HuH-7 (cell line): Measurements from ENCODE around the gene PDE4D.
"Not testable (repeated sequence)": the region's sequence is repeated elsewhere in the genome, so short reads cannot be mapped to it uniquely, and the experiment has no call there.

Experiments
- DNase-seq: peaks from one replicate; pipeline ENCODE4 v3.0.0; 2011; ENCODE audit warnings: low spot score

Gene PDE4D

GRCh38 chr5:59605915-59606314 is 287.6 kb downstream of the PDE4D start:
- DNase-seq: no peak

DNA sequence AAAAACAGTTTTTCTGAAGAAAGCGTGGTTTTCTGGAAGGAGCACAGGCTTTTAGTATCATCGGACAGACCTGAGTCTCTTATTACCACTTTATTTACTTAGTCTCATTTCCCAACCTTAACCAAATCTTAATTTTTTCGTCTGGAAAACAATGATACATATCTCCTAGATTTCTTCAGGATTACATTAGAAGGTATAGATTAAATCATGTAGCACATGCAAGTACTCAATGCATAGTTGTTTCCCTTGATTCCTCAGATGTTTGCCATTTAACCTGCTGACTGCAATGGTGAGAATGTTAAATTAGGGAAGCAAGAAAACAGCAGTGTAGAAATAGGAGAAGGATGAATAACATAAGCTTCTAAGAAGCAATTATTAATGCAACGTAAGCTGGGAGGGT is 289.4 kb downstream of the PDE4D start:
- no peak for DNase-seq

GRCh38 chr5:59600998-59601397 is 292.5 kb downstream of the PDE4D start:
- DNase-seq: no peak

GRCh38 chr5:59600153-59600552 is 293.4 kb downstream of the PDE4D start:
- no peak for DNase-seq

- no peak for DNase-seq
These were observed 293.8 kb downstream of the PDE4D start for GRCh38 chr5:59599729-59600128.

DNA sequence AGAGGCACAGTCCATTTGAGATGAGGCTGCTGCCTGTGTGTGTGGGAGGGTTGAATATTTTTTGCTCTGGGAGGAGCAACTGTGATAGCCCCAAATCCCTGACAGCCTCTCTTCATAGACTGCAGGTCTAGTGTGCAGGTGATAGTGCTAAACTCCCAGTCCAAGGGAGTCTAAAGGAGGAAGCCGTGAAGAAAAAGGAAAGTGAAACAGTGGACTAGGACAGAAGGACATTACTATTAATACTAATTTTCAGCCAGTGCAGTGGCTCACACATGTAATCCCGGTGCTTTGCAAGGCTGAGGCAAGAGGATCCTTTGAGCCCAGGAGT is 295.0 kb downstream of the PDE4D start:
- DNase-seq: no peak

GRCh38 chr5:59597690-59598546 is 295.6 kb downstream of the PDE4D start:
- no peak for DNase-seq

DNA sequence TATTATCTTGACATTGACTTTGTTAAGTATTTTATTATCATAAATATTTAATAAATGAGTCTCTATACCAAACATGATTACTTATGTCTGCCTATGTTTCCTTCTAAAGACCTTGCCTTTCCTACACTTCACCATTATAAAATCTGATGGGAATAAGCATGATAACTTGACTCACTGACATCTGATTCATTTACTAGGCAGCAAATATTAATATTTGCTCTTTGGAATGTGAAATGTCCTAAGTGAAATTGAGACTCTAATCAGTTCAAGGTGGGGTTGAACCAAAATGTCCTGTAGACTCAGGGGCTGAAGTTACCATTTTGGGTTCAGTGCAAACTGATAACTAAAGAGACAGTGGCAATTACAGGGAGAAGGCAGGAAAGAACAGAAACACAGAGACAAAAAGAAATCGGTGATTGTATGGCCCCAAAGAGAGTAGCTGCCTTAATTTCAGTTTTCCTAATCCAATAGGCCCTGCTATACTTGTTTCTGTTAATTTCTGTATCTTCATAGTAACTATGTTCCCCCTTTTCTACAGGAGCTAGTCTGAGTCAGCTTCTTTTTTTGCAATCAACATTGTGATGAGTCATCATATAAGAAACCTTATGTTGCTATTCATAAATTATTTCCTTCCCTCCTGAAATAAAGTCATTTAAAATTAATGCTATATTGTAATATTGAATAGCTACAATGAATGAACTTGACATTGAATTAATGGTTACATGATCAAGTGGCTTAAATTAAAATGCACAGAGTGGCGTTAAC is 296.8 kb downstream of the PDE4D start:
- no peak for DNase-seq

GRCh38 chr5:59594118-59594517 is 299.4 kb downstream of the PDE4D start:
- not testable (repeated sequence) for DNase-seq

GRCh38 chr5:59593439-59594007 is 300.0 kb downstream of the PDE4D start:
- no peak for DNase-seq

- no peak for DNase-seq
These were observed 301.4 kb downstream of the PDE4D start for GRCh38 chr5:59592101-59592500.

GRCh38 chr5:59591162-59591561 is 302.4 kb downstream of the PDE4D start:
- DNase-seq: no peak

GRCh38 chr5:59588922-59589321 is 304.6 kb downstream of the PDE4D start:
- DNase-seq: no peak

DNA sequence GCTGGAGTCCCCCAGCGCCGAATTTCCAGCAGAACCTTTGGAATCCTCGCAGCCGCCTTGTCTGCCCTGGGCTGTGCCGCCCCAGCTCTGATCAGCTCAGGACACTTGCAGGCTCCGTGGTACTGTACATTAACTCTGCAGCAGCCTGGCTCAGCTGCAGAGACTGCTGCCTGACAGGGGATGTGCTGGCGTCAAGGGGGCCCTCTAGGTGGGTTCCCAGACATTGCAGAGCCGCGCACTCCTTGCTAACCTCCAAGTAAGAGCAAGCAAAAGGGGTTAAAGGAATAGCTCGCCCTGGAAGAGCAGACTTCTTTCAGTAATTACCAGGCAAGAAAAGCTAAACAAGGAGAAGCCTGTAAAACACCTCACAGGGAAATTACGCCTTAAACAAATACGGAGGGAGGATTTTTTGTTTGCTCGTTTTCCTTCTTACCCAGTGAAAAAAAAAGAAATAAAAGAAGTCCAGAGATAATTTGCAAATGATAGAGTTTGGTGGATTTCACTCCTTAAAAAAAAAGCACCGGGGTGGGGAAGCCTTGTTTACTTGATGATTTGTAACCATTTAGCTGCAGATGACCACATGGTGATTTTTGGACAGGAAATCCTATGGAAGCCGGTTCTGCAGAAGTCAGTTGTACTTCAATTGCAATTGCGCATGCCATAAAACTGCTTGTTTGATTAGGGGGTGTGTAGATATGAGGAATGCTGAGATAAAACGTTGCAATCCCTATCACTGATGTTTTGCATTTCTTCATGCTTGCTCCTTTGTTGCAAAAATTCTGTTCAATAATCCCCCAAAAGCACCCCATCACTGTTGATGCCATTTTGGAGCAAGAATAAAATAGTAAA is 305.8 kb downstream of the PDE4D start:
- peak; percentile 58 for DNase-seq

GRCh38 chr5:59586841-59587240 is 306.7 kb downstream of the PDE4D start:
- no peak for DNase-seq

- no peak for DNase-seq
These were observed 308.4 kb downstream of the PDE4D start for GRCh38 chr5:59584858-59585846.

DNA sequence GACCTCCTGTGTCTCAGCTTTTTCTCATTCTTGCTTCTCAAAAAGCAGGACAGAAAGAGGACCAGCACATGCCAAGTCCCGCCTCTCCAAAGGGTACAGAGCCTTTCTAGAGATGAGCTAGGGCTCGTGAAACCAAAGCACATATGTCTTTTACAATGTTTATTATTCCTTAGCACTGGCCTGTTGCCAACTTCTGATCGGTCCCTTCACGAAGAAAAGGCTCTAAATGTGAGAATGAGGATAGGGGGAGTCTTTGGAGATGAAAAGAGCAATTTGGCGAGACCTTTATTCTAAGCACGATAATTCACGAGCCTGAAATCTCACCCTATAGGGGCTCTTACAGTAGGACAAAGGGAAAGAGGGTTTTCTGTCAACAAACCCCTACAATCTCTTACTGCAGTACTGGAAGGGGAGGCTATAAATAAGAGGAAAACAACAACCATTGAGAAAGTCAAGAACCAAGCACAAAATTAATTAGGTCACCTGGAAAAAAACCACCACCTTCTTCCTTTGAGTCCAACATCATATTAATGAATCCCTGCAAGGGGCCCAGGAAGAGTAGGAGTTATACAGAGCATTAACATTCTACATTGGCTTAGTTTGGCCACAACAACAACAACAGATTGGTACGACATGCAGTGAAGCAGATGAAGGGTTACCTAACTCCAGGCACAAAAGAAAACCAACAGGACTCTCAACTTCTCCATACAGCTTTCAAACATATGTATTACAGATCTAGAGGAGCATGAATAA is 309.5 kb downstream of the PDE4D start:
- no peak for DNase-seq

DNA sequence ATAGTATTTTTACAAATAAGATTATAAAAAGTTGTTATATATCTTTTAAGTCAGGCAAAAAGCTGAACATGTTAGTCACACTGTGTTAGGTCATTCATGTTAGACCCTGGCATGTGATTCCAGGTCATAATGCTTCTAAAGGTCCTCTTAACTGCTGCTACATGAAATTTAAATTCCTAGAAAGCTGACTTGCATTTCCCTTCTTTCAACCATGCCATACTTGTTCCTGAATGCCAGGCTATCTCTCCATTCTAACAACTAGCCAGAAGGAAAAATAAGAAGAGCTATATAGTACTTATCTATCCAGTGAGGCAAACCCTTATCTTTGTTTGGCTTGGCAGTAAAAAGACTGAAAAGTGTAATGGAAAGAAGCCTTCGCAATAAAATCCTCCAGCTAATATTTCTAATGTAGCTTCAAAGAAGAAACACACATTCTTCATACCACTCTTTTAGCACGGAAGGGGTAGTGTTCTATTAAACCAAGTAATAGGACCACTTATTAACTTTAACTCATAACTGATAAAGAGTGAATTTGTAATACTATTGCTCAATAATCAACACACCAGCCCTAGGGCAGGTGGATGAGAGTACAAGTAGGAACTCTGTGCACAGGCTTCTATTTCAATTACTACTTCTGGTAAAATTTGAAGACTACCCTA is 310.2 kb downstream of the PDE4D start:
- DNase-seq: no peak

DNA sequence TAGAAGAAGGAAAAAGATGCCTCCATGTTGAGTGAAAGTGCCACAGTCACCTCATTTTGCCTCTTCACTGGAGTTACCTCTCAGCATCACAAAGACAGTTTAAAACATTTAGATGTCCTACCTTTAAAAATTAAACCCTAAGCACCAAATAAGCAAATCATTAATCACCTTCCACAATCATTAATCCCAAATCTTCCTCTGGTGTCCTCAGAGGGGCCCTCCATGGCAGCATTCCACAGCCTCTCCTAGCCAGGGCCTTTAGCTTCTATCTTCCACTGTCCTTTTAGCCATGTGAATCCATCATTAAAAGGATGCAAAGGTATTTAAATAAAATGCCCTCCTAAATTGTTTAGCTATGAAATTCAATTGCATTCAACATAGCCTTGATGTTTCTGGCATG is 310.8 kb downstream of the PDE4D start:
- no peak for DNase-seq

- no peak for DNase-seq
These were observed 313.7 kb downstream of the PDE4D start for GRCh38 chr5:59579824-59580167.
